H9 (cell line): Measurements from ENCODE around the gene CALHM1. TPM values are rescaled to one million over a fixed set of nuclear protein-coding genes. Genes with fewer than 3 reads are reported as not detected.

Experiments
- DNase-seq: peaks from one replicate; pipeline ENCODE4 v3.0.0-alpha.2; 2017
- H2AFZ ChIP-seq: one replicate; pipeline ENCODE4 v1.6.1; 2013; ENCODE audit warnings: mild to moderate bottlenecking, low read length, control low read depth, moderate library complexity
- H2AK5ac ChIP-seq: 2 replicates; pipeline ENCODE4 v1.6.1; 2013; ENCODE audit warnings: low read length, control low read depth, mixed read lengths; ENCODE audit not compliant: insufficient read length
- H2BK120ac ChIP-seq: one replicate; pipeline ENCODE4 v1.6.1; 2013; ENCODE audit warnings: low read depth, mild to moderate bottlenecking, low read length, control low read depth, inconsistent platforms; ENCODE audit not compliant: poor library complexity, severe bottlenecking
- H2BK12ac ChIP-seq: 2 replicates; pipeline ENCODE4 v1.6.1; 2013; ENCODE audit warnings: low read length, control low read depth, mixed read lengths, low read depth; ENCODE audit not compliant: insufficient read length
- H2BK15ac ChIP-seq: 2 replicates; pipeline ENCODE4 v1.6.1; 2013; ENCODE audit warnings: low read depth, low read length, control low read depth
- H2BK20ac ChIP-seq: one replicate; pipeline ENCODE4 v1.6.1; 2013; ENCODE audit warnings: low read depth, mild to moderate bottlenecking, low read length, control low read depth, inconsistent platforms; ENCODE audit not compliant: poor library complexity, severe bottlenecking
- H2BK5ac ChIP-seq: 2 replicates; pipeline ENCODE4 v1.6.1; 2013; ENCODE audit warnings: low read length, control low read depth, mixed read lengths; ENCODE audit not compliant: insufficient read length
- H3K14ac ChIP-seq: 2 replicates; pipeline ENCODE4 v1.6.1; 2013; ENCODE audit warnings: low read length, control low read depth; ENCODE audit not compliant: insufficient read depth
- H3K18ac ChIP-seq: 2 replicates; pipeline ENCODE4 v1.6.1; 2013; ENCODE audit warnings: low read depth, mild to moderate bottlenecking, mixed read lengths, low read length, control low read depth; ENCODE audit not compliant: insufficient read length
- H3K23ac ChIP-seq: 2 replicates; pipeline ENCODE4 v1.6.1; 2013; ENCODE audit warnings: low read length, control low read depth, mixed read lengths, low read depth; ENCODE audit not compliant: insufficient read length
- H3K23me2 ChIP-seq: 2 replicates; pipeline ENCODE4 v1.6.1; 2013; ENCODE audit warnings: low read depth, mild to moderate bottlenecking, mixed read lengths, low read length, control low read depth; ENCODE audit not compliant: insufficient read length, poor library complexity, severe bottlenecking
- H3K27ac ChIP-seq: 2 replicates; pipeline ENCODE4 v1.5.1; 2013; ENCODE audit warnings: low read length, control low read depth, mixed read lengths, low read depth; ENCODE audit not compliant: insufficient read length
- H3K27me3 ChIP-seq: 2 replicates; pipeline ENCODE4 v1.6.1; 2013; ENCODE audit warnings: low read length, control low read depth, inconsistent platforms; ENCODE audit not compliant: insufficient read depth
- H3K4ac ChIP-seq: 2 replicates; pipeline ENCODE4 v1.6.1; 2013; ENCODE audit warnings: low read depth, mild to moderate bottlenecking, control low read depth, inconsistent platforms, low read length, moderate library complexity
- H3K4me1 ChIP-seq: 2 replicates; pipeline ENCODE4 v1.6.1; 2013; ENCODE audit warnings: low read length, control low read depth, inconsistent platforms; ENCODE audit not compliant: insufficient read depth
- H3K4me2 ChIP-seq: 2 replicates; pipeline ENCODE4 v1.6.1; 2013; ENCODE audit warnings: low read length, control low read depth, mixed read lengths; ENCODE audit not compliant: insufficient read length, insufficient read depth
- H3K56ac ChIP-seq: 2 replicates; pipeline ENCODE4 v1.6.1; 2013; ENCODE audit warnings: low read depth, mild to moderate bottlenecking, mixed read lengths, low read length, control low read depth; ENCODE audit not compliant: insufficient read length
- H3K79me1 ChIP-seq: 2 replicates; pipeline ENCODE4 v1.6.1; 2013; ENCODE audit warnings: low read depth, mild to moderate bottlenecking, moderate library complexity, low read length, control low read depth, inconsistent platforms; ENCODE audit not compliant: insufficient read depth, poor library complexity, severe bottlenecking
- H3K79me2 ChIP-seq: 2 replicates; pipeline ENCODE4 v1.6.1; 2013; ENCODE audit warnings: low read length, control low read depth, inconsistent platforms; ENCODE audit not compliant: insufficient read depth
- H3K9ac ChIP-seq: 2 replicates; pipeline ENCODE4 v1.6.1; 2013; ENCODE audit warnings: low read length, control low read depth, mixed read lengths; ENCODE audit not compliant: insufficient read length; ENCODE audit errors: extremely low read depth
- H3K9me3 ChIP-seq: one replicate; pipeline ENCODE4 v1.6.1; 2013; ENCODE audit warnings: low read depth, low read length, inconsistent platforms; ENCODE audit not compliant: control insufficient read depth
- H3T11ph ChIP-seq: one replicate; pipeline ENCODE4 v1.6.1; 2013; ENCODE audit warnings: mild to moderate bottlenecking, low read length, control low read depth, inconsistent platforms
- H4K20me1 ChIP-seq: one replicate; pipeline ENCODE4 v1.6.1; 2013; ENCODE audit not compliant: control insufficient read depth, insufficient read length, insufficient read depth
- H4K5ac ChIP-seq: 2 replicates; pipeline ENCODE4 v1.6.1; 2013; ENCODE audit warnings: low read depth, mild to moderate bottlenecking, mixed read lengths, low read length, control low read depth; ENCODE audit not compliant: insufficient read length
- H4K8ac ChIP-seq: replicated peaks from 2 replicates; pipeline ENCODE4 v1.6.1; 2013; ENCODE audit warnings: low read length, control low read depth, mixed read lengths, low read depth; ENCODE audit not compliant: insufficient read length
- H4K91ac ChIP-seq: 2 replicates; pipeline ENCODE4 v1.6.1; 2013; ENCODE audit warnings: low read depth, mild to moderate bottlenecking, moderate library complexity, mixed read lengths, low read length, control low read depth; ENCODE audit not compliant: insufficient read length
- H3K27ac Mint-ChIP-seq, 3 experiments: 2 replicates in 2 of 3; 3 replicates in 1 of 3; pipeline ENCODE4 v1.8.0; 2020 to 2021; ENCODE audit warnings: mixed read lengths in 3 of 3, mild to moderate bottlenecking in 1 of 3, moderate library complexity in 1 of 3
- H3K27me3 Mint-ChIP-seq: 2 replicates; pipeline ENCODE4 v1.8.0; 2021; ENCODE audit warnings: low read depth, mild to moderate bottlenecking, moderate library complexity, mixed read lengths
- H3K36me3 Mint-ChIP-seq, 3 experiments: 2 replicates in 2 of 3; 3 replicates in 1 of 3; pipeline ENCODE4 v1.8.0; 2020 to 2021; ENCODE audit warnings: low read depth in 3 of 3, mixed read lengths in 3 of 3; ENCODE audit not compliant: insufficient read depth in 1 of 3
- H3K4me1 Mint-ChIP-seq, 2 experiments: 2 replicates each; pipeline ENCODE4 v1.8.0; 2020; ENCODE audit warnings: mixed read lengths in 2 of 2
- H3K4me3 Mint-ChIP-seq, 2 experiments: 2 replicates in 1 of 2; 3 replicates in 1 of 2; pipeline ENCODE4 v1.8.0; 2020 to 2021; ENCODE audit warnings: mild to moderate bottlenecking in 2 of 2, mixed read lengths in 2 of 2, moderate library complexity in 1 of 2
- H3K9me3 Mint-ChIP-seq, 2 experiments: 2 replicates in 1 of 2; 3 replicates in 1 of 2; pipeline ENCODE4 v1.8.0; 2020; ENCODE audit warnings: mild to moderate bottlenecking in 2 of 2, mixed read lengths in 2 of 2, moderate library complexity in 1 of 2
- CTCF ChIP-seq: fragments of 200-600 bp; sonication (generic); conservative IDR thresholded peaks from 3 replicates; pipeline ENCODE4 v1.8.0; 2021; ENCODE audit warnings: antibody characterized with exemption, mild to moderate bottlenecking
- WGBS: extraction: QIAGEN DNeasy Blood & Tissue Kit; methylation state at CpG from one replicate; pipeline ENCODE4 v1.1.7; 2013; ENCODE audit warnings: missing lambda C conversion rate, low lambda C conversion rate, mixed read lengths; ENCODE audit not compliant: insufficient read length; ENCODE audit errors: extremely low coverage; 5-methylcytosine and 5-hydroxymethylcytosine counted together
- total RNA-seq: library from RNA; stranded (reverse); gene quantifications from 2 replicates; pipeline ENCODE4 v1.2.1, GENCODE V29; 2021

Gene CALHM1
- total RNA-seq, 1 experiment from 2014 or later: 0.13 TPM

- Histone ChIP-seq H2BK5ac (no peak overlapping the region), H3K79me2 (no peaks in the 10 kb centered on the region), H3K79me1 (no peaks in the 10 kb centered on the region), H3K27ac (no peak overlapping the region), H3K4ac (no peak overlapping the region), H3K9ac (no peak overlapping the region), H4K91ac (no peak overlapping the region), H3K56ac (no peak overlapping the region), H3K18ac (no peak overlapping the region), H3K27me3 (no peaks in the 10 kb centered on the region), H3K4me1 (no peaks in the 10 kb centered on the region; the same call in 1 of the 2 replicates), H4K5ac (no peak overlapping the region), H4K8ac (no peak overlapping the region), H3T11ph (no peak overlapping the region), H3K9me3 (no peaks in the 10 kb centered on the region), H3K23me2 (no peaks in the 10 kb centered on the region), H2BK120ac (no peak overlapping the region), H2AFZ (no peak overlapping the region), H2AK5ac (no peak overlapping the region), H4K20me1 (no peaks in the 10 kb centered on the region), H2BK20ac (no peak overlapping the region), H3K14ac (no peak overlapping the region), H3K23ac (no peak overlapping the region), H2BK15ac (no peak overlapping the region), H3K4me2 (no peak overlapping the region), H2BK12ac (no peak overlapping the region)
- Mint-ChIP-seq H3K4me3 (no peak overlapping the region), H3K36me3 (no peaks in the 10 kb centered on the region), H3K9me3 (no peaks in the 10 kb centered on the region), H3K27ac (no peak overlapping the region), H3K4me1 (peaks cover 4 to 8% of the 10 kb centered on the region in 2 experiments), H3K27me3 (no peaks in the 10 kb centered on the region; the same call in 1 of the 2 replicates)
- no CpG with 5 or more reads among the region's 39 CpGs for WGBS
- DNase-seq: no peak
- TF ChIP-seq CTCF: no peak
Observed at GRCh38 chr10:103457896-103458583, 660 bp downstream of the CALHM1 start.
